HG03196 (cell line): Measurements from ENCODE around the gene RUBCNL.
A peak's percentile ranks its signal among the peaks of the same experiment; 100 is the strongest.
"Not testable (repeated sequence)": the region's sequence is repeated elsewhere in the genome, so short reads cannot be mapped to it uniquely, and the experiment has no call there.

ENCODE experiments used
- ATAC-seq: cut with Tn5 transposase; IDR thresholded peaks from one replicate; pipeline ENCODE4 v1.9.1; 2021; ENCODE audit not compliant: unreplicated experiment

RUBCNL gene, protein sequence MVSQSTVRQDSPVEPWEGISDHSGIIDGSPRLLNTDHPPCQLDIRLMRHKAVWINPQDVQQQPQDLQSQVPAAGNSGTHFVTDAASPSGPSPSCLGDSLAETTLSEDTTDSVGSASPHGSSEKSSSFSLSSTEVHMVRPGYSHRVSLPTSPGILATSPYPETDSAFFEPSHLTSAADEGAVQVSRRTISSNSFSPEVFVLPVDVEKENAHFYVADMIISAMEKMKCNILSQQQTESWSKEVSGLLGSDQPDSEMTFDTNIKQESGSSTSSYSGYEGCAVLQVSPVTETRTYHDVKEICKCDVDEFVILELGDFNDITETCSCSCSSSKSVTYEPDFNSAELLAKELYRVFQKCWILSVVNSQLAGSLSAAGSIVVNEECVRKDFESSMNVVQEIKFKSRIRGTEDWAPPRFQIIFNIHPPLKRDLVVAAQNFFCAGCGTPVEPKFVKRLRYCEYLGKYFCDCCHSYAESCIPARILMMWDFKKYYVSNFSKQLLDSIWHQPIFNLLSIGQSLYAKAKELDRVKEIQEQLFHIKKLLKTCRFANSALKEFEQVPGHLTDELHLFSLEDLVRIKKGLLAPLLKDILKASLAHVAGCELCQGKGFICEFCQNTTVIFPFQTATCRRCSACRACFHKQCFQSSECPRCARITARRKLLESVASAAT

DNA sequence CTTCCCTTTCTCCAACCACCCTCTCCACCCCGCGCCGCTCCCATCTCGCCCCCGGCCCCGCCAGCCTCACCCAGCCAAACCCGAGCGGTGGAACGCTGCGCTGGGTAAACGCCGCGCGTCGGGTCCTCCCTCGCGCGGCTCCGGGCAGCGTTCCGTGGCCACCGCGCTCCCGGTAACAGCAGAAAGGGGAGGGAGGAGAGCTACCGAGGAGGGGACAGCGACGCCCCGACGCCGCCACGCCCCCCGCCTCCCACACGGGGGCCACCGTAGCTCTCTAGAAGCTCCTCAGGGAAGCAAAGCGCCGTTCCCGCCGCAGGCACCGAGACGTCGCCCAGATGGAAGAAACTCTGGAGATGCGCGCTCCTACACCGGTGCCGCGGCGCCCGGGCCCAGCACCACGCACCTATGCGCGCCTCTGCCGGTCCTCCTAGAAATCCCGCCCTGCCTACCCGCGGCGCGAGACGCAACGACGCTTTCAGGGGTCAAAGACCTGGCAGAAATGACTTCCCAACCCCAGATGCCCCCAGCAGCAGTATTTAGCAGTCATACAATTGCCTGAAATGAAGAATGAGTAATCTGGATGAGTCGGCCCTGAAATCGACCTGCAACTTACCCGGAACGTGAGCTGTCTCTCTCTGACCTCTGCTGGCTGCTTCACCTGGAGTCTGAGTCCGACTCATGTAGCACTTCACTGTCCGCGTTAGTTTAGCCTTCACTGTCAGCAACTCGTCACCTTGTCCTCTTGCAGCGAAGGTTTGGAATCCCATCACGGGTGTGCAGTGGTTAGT, at the start of gene RUBCNL:
Gene RUBCNL (minus strand): TSS at position 189 of the 788 bp plus-strand sequence. CDS start 14,777 bp downstream, outside the sequence.
- no peak for ATAC-seq

GRCh38 chr13:46429558-46429957, 42.5 kb upstream of the RUBCNL start:
- ATAC-seq: not testable (repeated sequence)

DNA sequence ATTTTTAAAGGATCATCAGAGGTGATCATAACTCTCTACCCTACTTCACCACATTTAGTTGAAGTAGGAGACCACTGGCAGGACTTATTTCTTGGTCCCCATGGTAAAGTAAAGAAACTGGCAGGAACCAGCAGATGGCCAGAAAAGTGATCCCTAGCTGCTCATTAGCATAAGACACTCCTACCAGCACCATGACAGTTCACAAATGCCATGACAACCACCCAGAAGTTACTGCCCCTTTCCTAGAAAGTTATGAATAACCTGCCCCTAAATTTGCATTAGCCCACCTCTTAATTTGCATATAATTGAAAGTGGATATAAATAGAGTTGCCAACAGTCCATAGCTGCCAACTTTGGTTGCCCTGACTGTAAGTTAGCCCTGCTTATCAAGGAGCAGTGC, 18.4 kb upstream of the RUBCNL start:
- ATAC-seq: no peak

DNA sequence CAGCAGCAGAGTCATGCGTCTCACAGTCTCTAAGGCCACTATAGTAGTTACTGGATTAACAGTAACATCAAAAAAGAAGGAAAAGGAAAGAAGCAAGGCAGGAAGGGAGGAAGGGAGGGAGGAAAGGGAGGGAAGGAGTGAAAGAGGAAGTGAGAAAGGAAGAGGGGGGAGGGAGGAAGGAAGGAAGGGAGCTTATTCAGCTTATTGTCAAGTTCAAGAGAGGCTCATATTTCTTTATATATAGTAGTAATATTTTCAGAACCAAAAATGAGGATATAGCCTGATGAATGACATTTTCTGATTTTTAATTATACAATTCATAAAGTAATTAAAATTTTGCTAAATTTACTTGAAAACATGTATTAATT, 17.7 kb upstream of the RUBCNL start:
- ATAC-seq: no peak

DNA sequence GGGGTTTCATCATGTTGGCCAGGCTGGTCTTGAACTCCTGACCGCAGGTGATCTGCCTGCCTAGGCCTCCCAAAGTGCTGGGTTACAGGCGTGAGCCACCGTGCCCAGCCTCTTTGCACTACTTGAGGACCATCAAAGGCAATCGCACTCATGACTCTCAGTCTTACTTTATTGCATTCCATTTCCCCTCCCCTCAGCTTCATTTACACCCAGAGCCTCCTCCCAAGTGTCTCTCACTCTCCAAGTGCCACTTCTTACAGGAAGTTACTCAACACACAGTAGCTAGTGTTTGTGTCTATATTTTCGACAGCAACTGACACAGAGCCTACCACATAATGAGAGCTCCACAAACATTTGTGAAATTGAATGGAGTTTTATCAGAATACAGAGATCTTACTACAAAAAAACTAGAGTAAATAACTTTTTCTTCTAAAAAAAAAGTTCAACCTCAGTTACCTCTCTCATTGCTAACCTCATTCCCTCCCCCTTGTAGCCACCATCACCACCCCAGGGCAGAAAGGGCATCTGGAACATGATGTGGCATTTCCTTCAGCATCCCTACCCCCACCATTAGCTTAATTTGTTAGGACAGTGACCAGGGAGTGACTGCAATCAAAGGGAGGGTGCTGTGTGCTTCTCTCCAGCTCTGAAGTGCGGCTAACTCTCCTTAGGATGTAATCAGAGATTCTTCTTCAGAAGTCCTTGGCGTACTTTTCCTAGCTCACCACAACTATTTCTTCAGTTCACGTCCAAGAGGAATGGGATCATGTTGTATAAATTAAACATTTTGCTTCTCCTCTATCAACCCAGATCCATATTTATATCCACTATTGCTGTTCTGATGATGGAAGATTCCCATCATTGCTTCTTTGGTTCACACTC, 17.0 kb upstream of the RUBCNL start:
- no peak for ATAC-seq

DNA sequence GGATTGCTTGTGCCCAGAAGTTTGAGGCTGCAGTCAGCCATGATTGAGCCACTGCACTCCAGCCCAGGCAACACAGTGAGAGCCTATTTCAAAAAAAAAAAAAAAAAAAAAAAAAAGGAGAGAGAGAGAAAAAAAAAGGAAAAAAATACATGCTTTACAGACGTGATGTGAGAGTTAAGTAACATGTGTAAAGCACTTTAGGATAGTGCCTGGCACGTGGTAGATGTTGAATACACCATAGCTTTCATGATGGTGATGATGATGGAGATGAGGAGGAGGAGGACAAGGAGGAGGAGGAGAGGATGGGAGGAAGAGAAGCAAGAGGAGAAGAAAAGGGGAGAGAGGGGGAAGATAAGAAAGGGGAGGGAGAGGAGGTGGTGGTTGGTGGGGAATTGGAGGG, 15.1 kb upstream of the RUBCNL start:
- ATAC-seq: no peak

GRCh38 chr13:46401432-46401831, 14.4 kb upstream of the RUBCNL start:
- ATAC-seq: no peak

DNA sequence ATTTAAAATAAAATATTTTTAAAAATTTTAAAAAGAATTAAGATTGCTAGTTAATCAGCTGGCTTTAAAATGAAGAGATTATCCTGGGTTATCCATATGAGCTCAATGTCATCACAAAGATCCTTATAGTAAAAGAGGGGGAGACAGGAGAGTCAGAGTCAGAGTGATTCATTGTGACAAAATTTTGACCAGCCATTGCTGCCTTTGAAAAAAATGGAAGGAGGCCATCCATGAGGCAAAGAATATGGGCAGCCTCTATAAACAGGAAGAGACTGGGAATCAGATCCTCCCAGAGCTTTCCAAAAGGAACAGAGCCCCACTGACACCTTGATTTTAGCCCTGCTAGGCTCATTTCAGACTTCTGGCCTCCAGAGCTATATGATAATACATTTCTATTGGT, 9.3 kb upstream of the RUBCNL start:
- no peak for ATAC-seq

GRCh38 chr13:46392967-46393366, 5.9 kb upstream of the RUBCNL start:
- no peak for ATAC-seq

- peak; percentile 63 for ATAC-seq
Measured at GRCh38 chr13:46389457-46390451, 2.7 kb upstream of the RUBCNL start.

- no peak for ATAC-seq
Measured at GRCh38 chr13:46388846-46389245, 1.8 kb upstream of the RUBCNL start.

DNA sequence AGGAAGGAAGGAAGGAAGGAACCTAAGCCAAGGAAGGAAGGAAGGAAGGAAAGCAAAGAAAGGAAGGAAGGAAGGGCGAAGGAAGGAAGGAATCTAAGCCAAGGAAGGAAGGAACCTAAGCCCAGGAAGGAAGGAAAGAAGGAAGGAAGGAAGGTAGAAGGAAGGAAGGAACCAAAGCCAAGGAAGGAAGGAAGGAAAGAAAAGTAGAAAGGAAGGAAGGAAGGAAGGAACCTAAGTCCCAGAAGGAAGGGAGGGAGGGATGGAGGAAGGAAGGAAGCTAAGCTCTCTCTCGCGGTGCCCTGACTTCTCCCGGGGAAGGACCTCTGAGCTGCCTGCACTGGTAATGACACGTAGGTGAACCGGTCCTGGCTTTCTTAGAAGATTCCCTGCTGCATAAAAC, 1.3 kb upstream of the RUBCNL start:
- no peak for ATAC-seq

DNA sequence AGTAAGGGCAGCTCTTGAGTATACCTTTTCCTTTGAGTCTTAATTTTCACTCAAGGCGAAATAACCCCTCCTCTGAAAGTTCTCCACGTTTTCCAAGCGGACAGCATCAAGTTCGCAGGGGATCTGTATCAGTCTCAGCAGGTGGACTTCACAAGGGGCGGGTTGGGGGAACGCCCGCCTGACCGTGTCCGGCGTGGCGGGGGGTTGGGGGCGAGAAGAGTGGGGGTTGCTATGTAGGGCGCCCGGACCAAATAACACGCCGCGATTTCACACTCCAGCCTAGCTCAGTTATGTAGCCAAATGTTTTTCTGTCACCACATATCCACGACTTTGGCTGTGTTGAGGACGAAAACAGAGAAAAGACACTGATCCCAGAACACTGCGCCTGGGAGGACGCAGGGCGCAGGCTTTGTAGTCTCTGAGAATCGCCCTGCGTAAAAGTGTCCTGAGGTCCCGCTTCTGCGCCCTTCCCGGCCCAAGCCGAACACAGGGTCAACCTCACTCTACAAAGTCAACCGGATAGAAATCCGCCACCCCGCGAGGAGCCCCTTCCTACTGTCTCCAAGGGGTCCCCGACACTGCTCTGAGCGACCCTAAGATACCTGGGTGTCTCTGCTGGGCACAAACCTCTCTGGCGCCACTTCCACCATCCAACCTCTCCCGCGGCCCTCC, 524 bp downstream of the RUBCNL start:
- ATAC-seq: no peak

GRCh38 chr13:46385946-46386345, 1.1 kb downstream of the RUBCNL start:
- ATAC-seq: no peak

DNA sequence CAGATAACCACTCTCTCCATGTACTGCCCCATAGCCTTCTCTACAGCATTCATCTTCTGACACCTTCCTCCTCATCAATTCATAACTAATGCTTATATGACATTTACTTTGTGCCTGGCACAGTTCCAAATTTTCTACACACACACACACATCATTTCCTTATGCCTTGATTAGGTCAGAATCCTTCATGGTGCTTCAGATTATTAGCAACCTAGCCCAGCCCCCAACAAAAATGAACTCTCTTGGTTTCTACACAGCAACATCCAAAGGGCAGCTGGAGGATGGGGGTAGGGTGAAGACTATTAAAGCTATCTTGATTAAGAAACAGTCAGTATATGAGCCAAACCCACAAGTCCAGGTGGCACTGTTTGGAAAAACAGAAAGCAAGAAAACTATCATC, 3.7 kb downstream of the RUBCNL start:
- no peak for ATAC-seq

GRCh38 chr13:46382224-46382623, 4.8 kb downstream of the RUBCNL start:
- peak; percentile 45 for ATAC-seq

- no peak for ATAC-seq
Measured at GRCh38 chr13:46380242-46380641, 6.8 kb downstream of the RUBCNL start.

GRCh38 chr13:46379611-46380010, 7.4 kb downstream of the RUBCNL start:
- no peak for ATAC-seq

GRCh38 chr13:46378411-46378810, 8.6 kb downstream of the RUBCNL start:
- ATAC-seq: no peak
